Calu3 (cell line): ENCODE data around the gene DNAJC15. TPM values are rescaled to one million over a fixed set of nuclear protein-coding genes. Genes with fewer than 3 reads are reported as not detected.
A peak's percentile ranks its signal among the peaks of the same experiment; 100 is the strongest.

Source experiments
- Bru-seq: library from RNA; stranded (reverse); fragments of 400-500 nt; gene quantifications from one replicate; lab custom pipeline; 2021; lab: Mats Ljungman, UMichigan
- BruChase-seq, 2 experiments: library from RNA; stranded (reverse); fragments of 400-500 nt; gene quantifications; one replicate each; lab custom pipeline; 2021; lab: Mats Ljungman, UMichigan
- BruUV-seq: library from RNA; stranded (reverse); fragments of 400-500 nt; replicated peaks from 2 replicates; lab custom pipeline; 2021; lab: Mats Ljungman, UMichigan
- CTCF ChIA-PET: fragments of 300-600 bp; sonication (Branson Sonifier 250); formaldehyde crosslinking; loops from one replicate; lab custom pipeline; 2022; ENCODE audit warnings: antibody characterized with exemption; lab: Charles Lee
- DNase-seq: peaks from one replicate; pipeline ENCODE4 v3.0.0; 2022
- H3K27ac Mint-ChIP-seq: one replicate; pipeline ENCODE4 v1.8.0; 2022; ENCODE audit warnings: mixed read lengths; ENCODE audit not compliant: unreplicated experiment
- H3K27me3 Mint-ChIP-seq: one replicate; pipeline ENCODE4 v1.8.0; 2022; ENCODE audit warnings: mixed read lengths; ENCODE audit not compliant: unreplicated experiment
- H3K36me3 Mint-ChIP-seq: one replicate; pipeline ENCODE4 v1.8.0; 2022; ENCODE audit warnings: mild to moderate bottlenecking, moderate library complexity, mixed read lengths; ENCODE audit not compliant: insufficient read depth, unreplicated experiment
- H3K4me1 Mint-ChIP-seq: one replicate; pipeline ENCODE4 v1.8.0; 2022; ENCODE audit warnings: mild to moderate bottlenecking, low read depth, mixed read lengths; ENCODE audit not compliant: unreplicated experiment
- H3K4me3 Mint-ChIP-seq: one replicate; pipeline ENCODE4 v1.8.0; 2022; ENCODE audit warnings: mild to moderate bottlenecking, low read depth, moderate library complexity, mixed read lengths; ENCODE audit not compliant: unreplicated experiment
- H3K9me3 Mint-ChIP-seq: one replicate; pipeline ENCODE4 v1.8.0; 2022; ENCODE audit warnings: low read depth, mixed read lengths; ENCODE audit not compliant: unreplicated experiment
- CTCF ChIP-seq: fragments of 200-600 bp; IDR thresholded peaks from one replicate; pipeline ENCODE4 v1.8.0; 2022; ENCODE audit warnings: antibody characterized with exemption; ENCODE audit not compliant: unreplicated experiment
- intact Hi-C: fragments of 100-400 bp; cut with micrococcal nuclease; formaldehyde crosslinking; loops from one replicate; pipeline ENCODE4 v1.10.0; 2022; ENCODE audit not compliant: unreplicated experiment
- long read RNA-seq: library from polyadenylated mRNA; stranded (forward); transcript quantifications from one replicate; pipeline ENCODE4 v2.0.0, GENCODE V29; 2022
- total RNA-seq: library from RNA; stranded (reverse); gene quantifications from 2 replicates; pipeline ENCODE4 v1.2.3, GENCODE V29; 2022

DNAJC15 gene
- total RNA-seq (13.1 and 16.4 TPM in 2 replicates), Bru-seq, nascent RNA (percentile 77 among the genes with signal in this experiment), BruChase-seq, experiment 1, labeled RNA remaining after a 6-hour chase (percentile 65 among the genes with signal in this experiment), BruChase-seq, experiment 2, labeled RNA remaining after a 2-hour chase (percentile 57 among the genes with signal in this experiment)
- long read RNA-seq, full-length matches to known transcripts: 95 of 111 reads
- long read RNA-seq, partial matches to known transcripts: 6 of 111 reads
- long read RNA-seq, other reads (novel, unspliced or antisense): 10 of 111 reads

GRCh38 chr13:43023289-43023963, at the start of gene DNAJC15:
DNAJC15 (plus strand) TSS chr13:43023586; CDS start chr13:43023627, 41 bp downstream.
- H3K9me3 Mint-ChIP-seq: no peaks in the 10 kb centered on the region
- H3K27me3 Mint-ChIP-seq: no peaks in the 10 kb centered on the region
- no TSS peak for BruUV-seq
- peak; percentile 73 for DNase-seq
- H3K4me1 Mint-ChIP-seq: no peaks in the 10 kb centered on the region
- CTCF ChIA-PET: no interaction called here
- peak within 1 kb of the TSS; percentile 94 for H3K27ac Mint-ChIP-seq
- no peak for TF ChIP-seq CTCF
- H3K4me3 Mint-ChIP-seq: peak within 1 kb of the TSS; percentile 93
- intact Hi-C loops: no loop called here
- H3K36me3 Mint-ChIP-seq: peaks cover 12% of the 10 kb centered on the region

- Mint-ChIP-seq H3K4me1 (peaks cover 13% of the 10 kb centered on the region), H3K36me3 (no peaks in the 10 kb centered on the region), H3K4me3 (no peak overlapping the region), H3K27me3 (no peaks in the 10 kb centered on the region), H3K9me3 (no peaks in the 10 kb centered on the region), H3K27ac (no peak overlapping the region)
- intact Hi-C loops: no loop called here
- no TSS peak for BruUV-seq
- DNase-seq: no peak
- CTCF ChIA-PET: interaction anchor here (0.5 kb wide), 1 partner anchor 21 kb away, joined by 3 read pairs; no protein-coding TSS in a partner anchor
- TF ChIP-seq CTCF: no peak
Observed at GRCh38 chr13:42976066-42976465, 47.3 kb upstream of the DNAJC15 start.

- Mint-ChIP-seq H3K4me3 (no peak overlapping the region), H3K4me1 (peaks cover 22% of the 10 kb centered on the region), H3K9me3 (no peaks in the 10 kb centered on the region), H3K27ac (peak overlapping the region; percentile 63), H3K27me3 (no peaks in the 10 kb centered on the region), H3K36me3 (no peaks in the 10 kb centered on the region)
- no peak for DNase-seq
- TF ChIP-seq CTCF: no peak
- BruUV-seq: no TSS peak
- CTCF ChIA-PET: no interaction called here
- intact Hi-C loops: no loop called here
Observed at GRCh38 chr13:42977219-42977659, 46.1 kb upstream of the DNAJC15 start.

GRCh38 chr13:42981317-42981716, 42.1 kb upstream of the DNAJC15 start:
- H3K27ac Mint-ChIP-seq: no peak overlapping the region
- no peaks in the 10 kb centered on the region for H3K36me3 Mint-ChIP-seq
- no peak for DNase-seq
- TF ChIP-seq CTCF: no peak
- H3K4me3 Mint-ChIP-seq: no peak overlapping the region
- H3K27me3 Mint-ChIP-seq: no peaks in the 10 kb centered on the region
- CTCF ChIA-PET: no interaction called here
- H3K4me1 Mint-ChIP-seq: peaks cover 52% of the 10 kb centered on the region
- H3K9me3 Mint-ChIP-seq: no peaks in the 10 kb centered on the region
- no TSS peak for BruUV-seq
- intact Hi-C loops: no loop called here
